HUES48 (cell line): ENCODE results near the gene PRR19.

Experiments used
- H3K27ac ChIP-seq: one replicate; pipeline ENCODE4 v1.7.0; 2013; ENCODE audit warnings: low read depth, low read length, inconsistent platforms
- H3K27me3 ChIP-seq: 2 replicates; pipeline ENCODE4 v1.6.1; 2013; ENCODE audit warnings: mild to moderate bottlenecking, low read length; ENCODE audit not compliant: control insufficient read depth, insufficient read depth
- H3K36me3 ChIP-seq: 2 replicates; pipeline ENCODE4 v1.6.1; 2013; ENCODE audit warnings: low read length; ENCODE audit not compliant: control insufficient read depth, insufficient read depth
- H3K4me1 ChIP-seq: 2 replicates; pipeline ENCODE4 v1.6.1; 2013; ENCODE audit warnings: mild to moderate bottlenecking, low read length; ENCODE audit not compliant: control insufficient read depth, insufficient read depth
- H3K4me3 ChIP-seq: 2 replicates; pipeline ENCODE4 v1.5.1; 2013; ENCODE audit warnings: mild to moderate bottlenecking, low read depth, low read length
- H3K9ac ChIP-seq: 2 replicates; pipeline ENCODE4 v1.6.1; 2013; ENCODE audit warnings: mild to moderate bottlenecking, low read depth, low read length, moderate library complexity
- H3K9me3 ChIP-seq: 2 replicates; pipeline ENCODE4 v1.6.1; 2013; ENCODE audit warnings: low read length; ENCODE audit not compliant: control insufficient read depth, insufficient read depth

Gene PRR19

DNA sequence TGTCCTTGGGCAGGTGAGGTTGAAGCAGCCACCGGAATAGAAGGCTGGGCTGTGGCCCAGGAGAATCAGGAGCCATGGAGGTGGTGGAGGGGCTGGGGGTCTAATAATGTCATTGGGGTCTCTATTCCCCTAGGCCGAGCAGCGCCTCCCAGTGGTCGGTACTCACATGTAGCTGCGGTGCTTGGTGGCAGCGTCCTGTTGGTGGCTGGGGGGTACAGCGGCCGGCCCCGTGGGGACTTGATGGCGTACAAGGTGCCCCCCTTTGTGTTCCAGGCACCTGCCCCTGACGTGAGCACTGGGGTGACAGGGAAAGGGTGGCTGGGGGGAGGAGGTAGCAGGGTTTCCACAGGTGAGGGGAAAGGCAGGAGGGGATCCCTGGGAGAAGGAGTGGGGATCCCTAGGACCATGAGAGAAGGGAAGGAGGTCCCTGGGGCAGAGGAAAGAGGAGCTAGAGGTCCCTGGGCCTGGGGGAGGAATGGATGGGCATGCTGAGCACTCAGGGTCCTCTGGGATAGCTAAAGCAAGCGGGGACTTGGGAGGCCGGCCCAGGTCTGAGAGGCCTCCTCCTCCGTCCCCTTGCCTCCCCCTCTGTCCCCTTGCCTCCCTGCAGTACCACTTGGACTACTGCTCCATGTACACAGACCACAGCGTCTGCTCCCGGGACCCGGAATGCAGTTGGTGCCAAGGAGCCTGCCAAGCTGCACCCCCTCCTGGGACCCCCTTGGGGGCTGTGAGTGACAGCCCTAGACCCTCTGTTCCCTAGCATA, 41.6 kb downstream of the PRR19 start:
- H3K4me1 ChIP-seq, result no peaks in the 10 kb centered on the region
- H3K9me3 ChIP-seq, result no peaks in the 10 kb centered on the region
- H3K27ac ChIP-seq, result no peak overlapping the region
- H3K36me3 ChIP-seq, result peaks cover 20% of the 10 kb centered on the region
- H3K4me3 ChIP-seq, result no peak overlapping the region
- H3K9ac ChIP-seq, result no peak overlapping the region
- no peaks in the 10 kb centered on the region for H3K27me3 ChIP-seq

DNA sequence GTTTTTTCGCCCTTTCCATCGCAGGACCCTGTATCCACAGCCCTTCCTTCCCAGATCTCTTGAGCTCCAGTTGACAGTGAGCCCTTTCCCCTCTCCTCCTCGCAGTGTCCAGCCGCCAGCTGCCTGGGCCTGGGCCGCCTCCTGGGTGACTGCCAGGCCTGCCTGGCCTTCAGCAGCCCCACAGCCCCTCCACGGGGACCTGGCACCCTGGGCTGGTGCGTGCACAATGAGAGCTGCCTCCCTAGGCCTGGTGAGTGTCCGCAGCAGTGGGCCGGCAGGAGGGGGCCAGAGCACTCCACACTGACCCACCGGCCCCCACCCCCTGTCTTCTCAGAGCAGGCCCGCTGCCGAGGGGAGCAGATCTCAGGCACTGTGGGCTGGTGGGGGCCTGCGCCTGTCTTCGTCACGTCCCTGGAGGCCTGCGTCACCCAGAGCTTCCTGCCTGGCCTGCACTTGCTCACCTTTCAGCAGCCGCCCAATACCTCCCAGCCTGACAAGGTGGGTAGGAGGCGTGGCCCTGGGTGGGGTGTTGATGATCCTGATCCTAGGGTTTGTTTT, 42.5 kb downstream of the PRR19 start:
- H3K9ac ChIP-seq, result no peak overlapping the region
- no peaks in the 10 kb centered on the region for H3K4me1 ChIP-seq
- no peak overlapping the region for H3K4me3 ChIP-seq
- H3K36me3 ChIP-seq, result peaks cover 20% of the 10 kb centered on the region
- H3K9me3 ChIP-seq, result no peaks in the 10 kb centered on the region
- no peak overlapping the region for H3K27ac ChIP-seq
- no peaks in the 10 kb centered on the region for H3K27me3 ChIP-seq

DNA sequence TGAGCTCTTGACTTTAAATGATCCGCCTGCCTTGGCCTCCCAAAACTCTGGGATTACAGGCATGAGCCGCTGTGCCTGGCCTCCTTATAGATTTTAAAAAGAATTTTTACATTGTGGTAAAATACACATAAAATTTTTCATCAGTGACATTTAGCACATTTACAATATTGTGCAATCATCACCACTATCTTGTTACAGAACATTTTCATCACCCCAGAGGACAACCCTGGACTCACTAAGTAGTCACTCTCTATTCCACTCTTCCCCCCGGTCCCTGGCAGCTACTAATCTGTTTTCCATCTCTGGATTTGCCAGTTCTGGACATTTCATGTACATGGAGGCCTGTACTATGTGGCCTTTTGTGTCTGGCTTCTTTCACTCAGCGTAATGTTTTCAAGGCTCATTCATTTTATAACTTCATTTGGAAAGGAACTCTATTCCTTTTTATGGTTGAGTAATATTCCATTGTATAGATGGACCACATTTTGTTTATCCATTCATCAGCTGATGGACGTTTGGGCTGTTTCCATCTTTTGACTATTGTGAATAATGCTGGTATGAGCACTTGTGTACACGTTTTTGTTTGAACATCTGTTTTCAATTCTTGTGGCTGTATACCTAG, 43.4 kb downstream of the PRR19 start:
- H3K4me3 ChIP-seq, result no peak overlapping the region
- H3K27ac ChIP-seq, result no peak overlapping the region

DNA sequence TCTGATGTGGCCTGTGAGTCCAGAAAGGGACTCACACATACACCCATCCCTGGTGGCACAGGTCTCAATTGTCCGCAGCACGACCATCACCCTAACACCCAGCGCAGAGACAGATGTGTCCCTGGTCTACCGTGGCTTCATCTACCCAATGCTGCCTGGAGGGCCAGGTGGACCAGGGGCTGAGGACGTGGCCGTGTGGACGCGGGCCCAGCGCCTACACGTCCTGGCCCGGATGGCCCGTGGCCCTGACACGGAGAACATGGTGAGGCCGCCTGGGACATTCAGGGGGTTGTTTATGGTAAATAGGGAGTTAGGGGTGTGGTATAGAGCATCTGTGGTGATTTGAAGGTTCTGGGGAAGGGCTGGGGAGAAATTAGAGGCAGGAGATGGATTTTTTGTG, 46.3 kb downstream of the PRR19 start:
- Histone ChIP-seq H3K9me3 (no peaks in the 10 kb centered on the region), H3K4me1 (no peaks in the 10 kb centered on the region), H3K4me3 (no peak overlapping the region), H3K27me3 (no peaks in the 10 kb centered on the region), H3K27ac (no peak overlapping the region), H3K36me3 (peaks cover 21% of the 10 kb centered on the region), H3K9ac (no peak overlapping the region)

More for the DNA sequence above, 43.4 kb downstream of the PRR19 start:
- H3K36me3 ChIP-seq, result peaks cover 20% of the 10 kb centered on the region
- H3K27me3 ChIP-seq, result no peaks in the 10 kb centered on the region
- no peak overlapping the region for H3K9ac ChIP-seq
- no peaks in the 10 kb centered on the region for H3K9me3 ChIP-seq
- H3K4me1 ChIP-seq, result no peaks in the 10 kb centered on the region

DNA sequence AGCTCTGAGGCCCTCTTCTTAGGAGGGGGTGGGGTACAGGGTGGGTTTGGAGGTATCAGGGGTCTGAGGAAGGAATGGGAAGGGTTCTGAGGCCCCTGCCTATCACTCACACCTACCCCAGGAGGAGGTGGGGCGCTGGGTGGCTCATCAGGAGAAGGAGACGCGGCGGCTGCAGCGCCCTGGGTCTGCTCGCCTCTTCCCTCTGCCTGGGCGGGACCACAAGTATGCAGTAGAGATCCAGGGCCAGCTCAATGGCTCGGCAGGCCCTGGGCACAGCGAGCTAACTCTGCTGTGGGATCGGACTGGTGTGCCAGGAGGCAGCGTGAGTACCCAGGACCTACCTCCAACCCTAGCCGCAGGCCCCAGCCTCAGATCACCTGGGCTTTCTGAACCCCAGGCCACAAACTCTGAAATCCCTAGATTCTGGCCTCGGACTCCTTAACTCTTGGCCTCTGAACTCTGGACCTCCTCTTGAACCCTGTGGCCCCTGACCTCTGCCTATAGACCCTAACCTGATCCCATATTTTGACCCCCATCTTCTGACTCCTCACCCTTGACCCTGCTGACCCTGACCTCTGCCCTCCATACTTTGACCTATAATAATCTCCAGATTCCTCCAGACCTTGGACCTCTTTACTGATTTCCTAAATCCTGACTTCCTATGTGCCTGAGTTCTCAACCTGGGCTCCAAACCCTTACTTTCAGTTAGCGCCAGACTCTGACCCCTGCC, 47.6 kb downstream of the PRR19 start:
- Histone ChIP-seq H3K9ac (no peak overlapping the region), H3K36me3 (peaks cover 26% of the 10 kb centered on the region), H3K9me3 (no peaks in the 10 kb centered on the region), H3K27me3 (no peaks in the 10 kb centered on the region), H3K4me1 (no peaks in the 10 kb centered on the region), H3K4me3 (no peak overlapping the region), H3K27ac (no peak overlapping the region)

DNA sequence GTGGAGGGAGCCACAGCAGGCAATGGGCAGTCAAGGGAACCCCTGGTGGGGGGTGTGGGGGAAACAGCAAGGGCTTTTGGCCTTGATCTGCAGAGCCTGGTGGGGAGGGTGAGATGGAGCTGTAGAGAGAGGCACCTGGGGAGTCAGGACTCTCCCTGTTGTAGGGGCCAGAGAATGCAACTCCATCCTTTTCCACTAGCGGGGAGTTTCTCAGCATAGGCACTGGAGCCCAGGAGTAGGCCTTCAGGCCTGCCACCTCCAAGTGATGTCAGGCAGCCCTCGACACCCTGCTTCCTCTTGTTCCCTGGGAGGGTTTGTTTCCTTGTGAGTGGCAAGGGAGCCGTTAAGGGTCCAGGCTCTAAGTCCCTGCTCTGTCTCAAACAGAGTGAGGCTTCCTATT, 48.5 kb downstream of the PRR19 start:
- Histone ChIP-seq H3K27me3 (no peaks in the 10 kb centered on the region), H3K27ac (no peak overlapping the region), H3K9me3 (no peaks in the 10 kb centered on the region), H3K36me3 (peaks cover 26% of the 10 kb centered on the region), H3K4me3 (no peak overlapping the region), H3K9ac (no peak overlapping the region), H3K4me1 (no peaks in the 10 kb centered on the region)

DNA sequence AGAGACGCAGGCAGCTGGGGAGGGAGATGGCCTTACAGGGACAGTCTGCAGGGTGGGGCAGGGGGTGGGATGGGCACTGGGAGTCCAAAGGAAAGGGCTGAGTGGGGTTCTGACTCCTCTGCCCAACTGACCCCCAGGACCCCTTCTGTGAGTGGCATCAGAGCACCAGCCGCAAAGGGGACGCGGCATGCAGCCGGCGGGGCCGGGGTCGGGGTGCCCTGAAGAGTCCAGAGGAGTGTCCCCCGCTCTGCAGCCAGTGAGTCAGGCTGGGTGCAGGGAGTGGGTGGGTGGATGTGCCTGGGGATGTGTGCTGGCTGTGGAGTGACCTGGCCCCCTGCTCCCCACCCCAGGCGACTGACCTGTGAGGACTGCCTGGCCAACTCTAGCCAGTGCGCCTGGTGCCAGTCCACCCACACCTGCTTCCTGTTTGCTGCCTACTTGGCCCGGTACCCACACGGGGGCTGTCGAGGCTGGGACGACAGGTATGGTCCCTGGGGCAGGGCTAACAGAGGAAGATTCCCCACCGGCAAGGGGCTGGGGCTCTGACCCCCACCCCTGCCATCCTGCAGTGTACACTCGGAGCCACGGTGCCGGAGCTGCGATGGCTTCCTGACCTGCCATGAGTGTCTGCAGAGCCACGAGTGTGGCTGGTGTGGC, 49.3 kb downstream of the PRR19 start:
- Histone ChIP-seq H3K9ac (no peak overlapping the region), H3K4me3 (no peak overlapping the region), H3K27me3 (no peaks in the 10 kb centered on the region), H3K36me3 (peaks cover 32% of the 10 kb centered on the region), H3K4me1 (no peaks in the 10 kb centered on the region), H3K9me3 (no peaks in the 10 kb centered on the region), H3K27ac (no peak overlapping the region)

DNA sequence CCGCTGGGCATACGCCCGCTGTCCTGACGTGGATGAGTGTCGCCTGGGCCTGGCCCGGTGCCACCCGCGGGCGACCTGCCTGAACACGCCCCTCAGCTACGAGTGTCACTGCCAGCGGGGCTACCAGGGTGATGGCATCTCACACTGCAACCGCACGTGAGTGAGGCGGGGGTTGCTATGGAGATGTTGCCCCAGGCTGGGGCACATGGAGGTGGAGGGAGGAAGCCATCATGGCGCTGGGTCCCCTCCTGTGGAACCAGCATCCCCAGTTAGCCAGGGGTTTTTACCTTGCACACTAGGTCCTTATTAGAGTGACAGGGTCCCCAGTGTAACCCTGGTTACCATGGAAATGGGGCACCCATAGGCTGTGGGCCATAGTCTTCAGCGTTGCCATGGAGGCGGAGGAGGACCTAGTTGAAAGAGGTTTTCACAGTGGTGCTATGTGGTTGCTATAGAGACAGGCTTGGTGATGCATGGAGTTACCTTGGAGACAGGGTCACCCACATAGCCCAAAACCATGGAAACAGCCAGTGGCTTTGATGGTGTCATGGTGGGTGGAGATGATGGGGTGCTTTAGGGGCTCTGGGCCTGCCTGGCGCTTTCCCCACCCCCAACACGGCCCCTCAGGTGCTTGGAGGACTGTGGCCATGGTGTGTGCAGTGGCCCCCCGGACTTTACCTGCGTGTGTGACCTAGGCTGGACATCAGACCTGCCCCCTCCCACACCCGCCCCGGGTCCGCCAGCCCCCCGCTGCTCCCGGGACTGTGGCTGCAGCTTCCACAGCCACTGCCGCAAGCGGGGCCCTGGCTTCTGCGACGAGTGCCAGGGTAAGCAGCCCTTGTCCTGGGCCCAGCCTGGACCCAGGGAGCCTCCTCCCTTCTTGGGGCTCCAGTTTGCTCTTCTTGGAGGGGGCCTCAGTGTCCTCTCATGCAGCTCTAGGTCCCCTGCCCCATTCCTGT, 50.6 kb downstream of the PRR19 start:
- Histone ChIP-seq H3K27ac (no peak overlapping the region), H3K9ac (no peak overlapping the region), H3K4me3 (no peak overlapping the region), H3K36me3 (peaks cover 44% of the 10 kb centered on the region), H3K9me3 (no peaks in the 10 kb centered on the region), H3K4me1 (no peaks in the 10 kb centered on the region), H3K27me3 (no peaks in the 10 kb centered on the region)

DNA sequence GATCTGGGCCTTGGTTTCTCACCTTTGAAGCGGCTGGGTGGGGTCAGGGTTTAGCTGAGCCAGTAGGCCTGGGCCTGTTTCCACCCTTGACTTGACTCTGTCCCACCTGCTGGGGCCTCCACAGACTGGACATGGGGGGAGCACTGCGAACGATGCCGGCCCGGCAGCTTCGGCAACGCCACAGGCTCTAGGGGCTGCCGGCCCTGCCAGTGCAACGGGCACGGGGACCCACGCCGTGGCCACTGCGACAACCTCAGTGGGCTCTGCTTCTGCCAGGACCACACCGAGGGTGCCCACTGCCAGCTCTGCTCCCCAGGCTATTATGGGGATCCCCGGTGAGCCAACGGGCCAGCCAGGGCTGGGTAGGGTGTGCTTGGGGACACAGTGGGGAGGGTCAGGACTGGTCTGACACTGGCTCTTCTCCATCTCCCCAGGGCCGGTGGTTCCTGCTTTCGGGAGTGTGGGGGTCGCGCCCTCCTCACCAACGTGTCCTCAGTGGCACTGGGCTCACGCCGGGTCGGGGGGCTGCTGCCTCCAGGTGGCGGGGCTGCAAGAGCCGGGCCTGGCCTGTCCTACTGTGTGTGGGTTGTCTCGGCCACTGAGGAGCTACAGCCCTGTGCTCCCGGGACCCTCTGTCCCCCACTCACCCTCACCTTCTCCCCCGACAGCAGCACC, 51.5 kb downstream of the PRR19 start:
- H3K4me1 ChIP-seq, result no peaks in the 10 kb centered on the region
- H3K27ac ChIP-seq, result no peak overlapping the region
- peaks cover 44% of the 10 kb centered on the region for H3K36me3 ChIP-seq

More for the DNA sequence above, 51.5 kb downstream of the PRR19 start:
- Histone ChIP-seq H3K9ac (no peak overlapping the region), H3K4me3 (no peak overlapping the region), H3K9me3 (no peaks in the 10 kb centered on the region), H3K27me3 (no peaks in the 10 kb centered on the region)
